ENCODE results near the gene LMX1A.

LMX1A gene

GRCh38 chr1:165355977-165356811 is at the start of gene LMX1A:
Gene LMX1A, minus strand, starts transcription at chr1:165356715. Its CDS starts 1,156 bp downstream, at chr1:165355559.
- no peak for DNase-seq (ENCODE audit: low spot score)

DNA sequence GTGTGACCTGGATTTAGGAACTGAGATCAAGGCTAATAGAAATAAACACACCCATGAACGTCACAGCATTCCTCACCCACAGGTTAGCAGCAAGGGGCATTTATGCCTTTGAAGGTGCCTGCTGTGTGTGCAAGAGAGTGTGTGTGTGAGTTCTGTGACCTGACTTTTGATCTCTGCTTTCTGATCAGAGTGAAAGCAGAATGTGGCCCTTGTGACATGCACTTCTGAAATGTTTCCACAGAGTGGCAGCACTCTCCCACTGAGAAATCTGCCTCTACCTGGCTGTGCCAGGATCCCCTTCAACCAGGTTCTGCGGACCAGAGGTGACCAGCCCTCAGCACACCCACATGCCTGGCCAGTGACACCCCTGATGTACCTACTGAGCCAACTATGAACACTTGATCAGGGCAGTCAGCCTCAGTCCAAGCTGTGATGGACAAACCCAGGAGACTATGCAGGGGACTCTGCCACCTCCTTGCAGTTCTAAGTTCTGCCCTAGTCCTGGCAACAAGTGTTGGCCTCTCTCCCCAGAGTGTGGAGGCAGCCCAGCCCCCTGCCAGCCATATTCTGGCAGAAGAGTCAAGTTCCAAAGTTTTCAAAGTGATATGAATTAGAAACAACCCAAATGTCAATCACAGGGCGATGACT is 47.4 kb upstream of the LMX1A start:
- DNase-seq (ENCODE audit: low spot score), result no peak

DNA sequence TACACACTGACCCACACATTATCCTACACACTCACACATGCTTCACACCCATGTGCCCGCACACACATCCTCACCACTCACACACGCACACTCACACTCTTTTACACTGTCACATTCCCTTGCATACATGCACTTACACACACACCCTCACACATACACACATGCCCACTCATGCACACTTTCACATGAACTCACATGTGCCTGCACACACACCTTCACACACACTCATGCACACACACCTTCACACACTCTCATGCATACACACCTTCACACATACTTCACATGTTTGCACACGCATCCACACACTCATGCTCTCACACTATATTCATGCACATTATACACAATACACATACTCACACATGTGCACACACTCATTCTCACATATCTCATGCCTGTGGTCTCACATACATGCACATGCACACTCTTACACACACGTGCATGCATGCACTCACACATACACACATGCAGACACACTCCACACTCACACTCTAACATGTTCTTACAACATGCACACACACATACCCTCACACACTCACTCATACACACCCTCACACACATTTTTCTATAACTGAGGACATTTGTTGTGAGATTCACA is 46.1 kb upstream of the LMX1A start:
- DNase-seq (ENCODE audit: low spot score), result no peak

DNA sequence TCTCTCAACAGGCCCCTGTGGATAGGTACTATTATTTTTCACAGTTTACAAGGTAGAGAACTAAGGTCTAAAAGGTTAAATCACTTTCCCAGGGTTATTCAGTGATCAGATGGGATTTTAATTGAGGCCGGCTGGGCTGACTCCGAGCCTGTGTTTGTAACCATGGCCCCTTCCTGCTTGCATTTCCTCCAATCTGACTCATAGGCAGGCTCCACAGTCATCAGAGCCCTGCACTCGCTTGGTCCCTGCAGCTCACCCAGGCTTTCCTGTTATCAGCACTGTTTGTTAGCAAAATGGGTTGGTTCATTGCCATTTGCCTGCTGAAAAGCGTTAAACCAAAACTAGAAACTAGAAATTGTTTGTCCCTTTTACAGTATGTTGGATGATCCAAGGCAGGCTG is 41.4 kb upstream of the LMX1A start:
- DNase-seq (ENCODE audit: low spot score), result peak; percentile 38

DNA sequence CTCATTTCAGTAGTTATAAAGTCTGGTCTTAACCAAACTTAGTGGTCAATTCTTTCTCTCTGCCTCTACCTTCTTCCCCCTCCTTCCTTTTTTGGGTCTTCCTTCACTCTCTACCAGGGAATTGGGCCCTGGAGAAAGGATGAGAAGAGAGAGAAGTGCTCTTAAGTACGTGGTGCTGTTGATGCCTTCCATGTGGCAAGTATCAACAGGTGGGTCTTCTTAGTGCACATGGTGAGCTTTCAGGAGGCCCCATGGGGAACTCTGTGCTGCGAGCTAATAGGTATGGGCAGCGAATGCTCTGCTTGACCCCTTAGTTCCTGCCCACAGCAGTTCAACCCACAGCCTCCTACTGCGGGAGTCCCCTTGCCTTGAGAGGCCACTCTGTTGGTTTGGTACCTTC is 39.4 kb upstream of the LMX1A start:
- DNase-seq (ENCODE audit: low spot score), result no peak

GRCh38 chr1:165395478-165395877 is 39.0 kb upstream of the LMX1A start:
- no peak for DNase-seq (ENCODE audit: low spot score)

DNA sequence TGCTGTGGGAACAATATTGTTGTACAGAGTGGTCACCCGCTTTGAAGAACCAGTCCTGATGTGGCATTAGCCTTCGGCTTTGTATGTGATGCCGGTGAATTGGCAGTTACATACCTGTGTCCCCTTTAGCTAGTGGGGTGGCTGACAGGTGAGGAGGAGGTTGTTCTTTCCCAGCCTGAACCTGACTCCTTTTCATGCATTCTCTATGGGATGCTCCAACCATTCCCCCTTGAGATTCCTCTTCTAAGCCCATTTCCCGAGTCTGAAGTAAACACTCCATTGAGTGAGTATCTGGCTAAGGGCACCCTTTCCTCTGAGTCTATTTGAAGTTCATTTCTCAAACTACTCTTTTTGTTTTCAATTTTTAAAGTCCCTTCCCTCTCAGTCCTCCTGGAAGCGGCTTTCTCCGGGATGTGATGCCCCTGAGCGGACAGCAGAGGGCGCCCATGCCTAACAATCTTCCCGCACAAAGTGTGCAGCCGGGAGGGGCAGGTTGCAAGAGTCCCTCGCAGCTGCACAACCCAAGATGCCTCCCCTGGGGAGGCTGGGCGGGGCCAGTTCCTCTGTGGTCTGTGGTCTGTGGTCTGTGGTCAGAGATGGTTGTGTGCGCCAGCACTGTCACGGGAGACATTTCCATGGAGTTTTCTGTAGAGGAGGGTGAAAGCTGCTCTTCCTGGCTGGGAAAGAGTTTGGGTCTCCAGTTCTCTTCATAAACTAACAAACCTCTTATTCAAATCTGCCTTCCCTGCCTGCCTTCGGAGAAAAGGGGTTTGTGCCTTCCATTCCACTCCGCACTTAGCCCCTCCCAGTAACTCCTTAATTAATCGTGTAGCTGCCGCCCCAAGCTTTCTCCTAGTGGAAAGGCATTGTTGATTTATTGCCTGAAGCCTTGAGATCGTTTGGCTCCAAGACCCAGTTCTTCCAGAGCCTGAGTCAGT is 36.4 kb upstream of the LMX1A start:
- DNase-seq (ENCODE audit: low spot score), result peak; percentile 84

DNA sequence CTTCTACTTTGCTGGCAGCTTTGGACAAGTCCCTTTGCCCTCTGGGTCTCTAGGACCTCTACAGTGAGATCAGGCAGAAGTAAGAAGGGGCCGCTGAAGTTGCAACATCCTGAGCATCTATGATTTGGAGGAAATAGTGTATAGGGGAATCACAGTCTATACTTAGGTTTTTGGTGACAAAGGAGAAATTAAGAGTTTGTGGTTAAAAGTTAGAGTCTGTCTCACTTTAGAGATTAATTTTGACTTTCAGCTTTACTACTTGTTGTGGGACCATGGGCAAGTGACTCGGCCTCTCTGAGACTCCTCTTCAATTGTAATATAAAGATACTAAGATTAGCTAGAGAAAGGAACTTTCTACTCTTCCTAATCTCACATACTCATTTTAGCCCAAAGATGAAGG is 33.1 kb upstream of the LMX1A start:
- DNase-seq (ENCODE audit: low spot score), result no peak

DNA sequence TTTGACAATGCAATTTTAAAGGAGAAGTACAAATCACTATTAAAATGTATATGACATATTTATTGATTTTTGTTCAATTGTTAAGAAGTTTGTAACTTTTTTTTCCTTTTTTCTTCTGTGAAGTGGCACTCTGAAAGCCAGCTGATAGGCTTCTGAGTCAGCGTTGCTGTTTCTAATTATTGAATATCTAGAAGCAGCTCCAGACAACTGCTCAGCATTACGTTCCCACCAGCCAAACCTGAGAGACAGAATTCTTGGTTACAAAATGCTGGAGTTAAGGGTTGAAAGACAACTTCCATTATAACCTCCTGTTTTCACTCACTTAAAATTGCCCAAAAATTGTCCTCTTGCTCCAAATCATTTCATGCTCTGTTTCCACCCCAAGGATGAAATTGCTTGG is 31.4 kb upstream of the LMX1A start:
- no peak for DNase-seq (ENCODE audit: low spot score)

- no peak for DNase-seq (ENCODE audit: low spot score)
Measured at GRCh38 chr1:165387505-165387904, 31.0 kb upstream of the LMX1A start.

DNA sequence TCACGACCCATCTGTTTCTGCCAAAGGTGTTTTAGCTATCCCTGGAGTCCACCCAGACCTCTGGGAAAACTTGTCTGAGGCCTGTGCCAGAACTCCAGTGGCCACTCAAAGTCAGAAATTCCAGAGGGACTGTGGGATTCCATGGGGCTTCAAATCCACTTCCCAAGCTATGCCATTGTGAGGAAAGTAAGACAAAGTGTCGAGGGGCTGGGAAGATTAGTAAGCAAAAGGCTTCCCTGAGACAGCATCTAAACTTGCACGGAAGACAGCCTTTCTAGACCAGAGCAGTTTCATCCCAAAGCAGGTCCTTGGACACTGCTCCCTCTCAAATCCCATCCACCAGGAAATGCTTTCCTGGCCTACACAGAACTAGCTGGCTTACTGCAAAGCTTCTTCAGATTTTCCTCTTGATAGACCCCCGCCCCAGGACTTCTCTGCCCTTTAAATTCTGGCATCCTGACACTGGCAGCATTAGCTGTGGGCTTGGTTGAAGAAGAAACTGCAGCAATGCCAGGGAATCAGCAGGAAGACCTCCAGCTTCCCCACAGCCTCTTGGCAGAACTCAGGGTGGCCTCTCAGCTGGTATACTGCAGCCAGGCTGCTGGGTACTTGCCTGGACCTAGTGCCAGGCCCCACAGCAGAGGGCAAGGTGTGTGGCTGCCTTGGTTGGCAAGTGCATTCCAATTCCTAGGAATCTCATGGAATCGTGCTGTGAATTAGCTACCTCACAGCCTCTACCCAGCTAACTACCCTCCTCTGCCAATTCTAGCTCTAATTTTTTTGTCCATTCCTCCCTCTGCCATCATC is 27.3 kb upstream of the LMX1A start:
- DNase-seq (ENCODE audit: low spot score), result no peak

- DNase-seq (ENCODE audit: low spot score), result no peak
Measured at GRCh38 chr1:165383067-165383466, 26.6 kb upstream of the LMX1A start.

DNA sequence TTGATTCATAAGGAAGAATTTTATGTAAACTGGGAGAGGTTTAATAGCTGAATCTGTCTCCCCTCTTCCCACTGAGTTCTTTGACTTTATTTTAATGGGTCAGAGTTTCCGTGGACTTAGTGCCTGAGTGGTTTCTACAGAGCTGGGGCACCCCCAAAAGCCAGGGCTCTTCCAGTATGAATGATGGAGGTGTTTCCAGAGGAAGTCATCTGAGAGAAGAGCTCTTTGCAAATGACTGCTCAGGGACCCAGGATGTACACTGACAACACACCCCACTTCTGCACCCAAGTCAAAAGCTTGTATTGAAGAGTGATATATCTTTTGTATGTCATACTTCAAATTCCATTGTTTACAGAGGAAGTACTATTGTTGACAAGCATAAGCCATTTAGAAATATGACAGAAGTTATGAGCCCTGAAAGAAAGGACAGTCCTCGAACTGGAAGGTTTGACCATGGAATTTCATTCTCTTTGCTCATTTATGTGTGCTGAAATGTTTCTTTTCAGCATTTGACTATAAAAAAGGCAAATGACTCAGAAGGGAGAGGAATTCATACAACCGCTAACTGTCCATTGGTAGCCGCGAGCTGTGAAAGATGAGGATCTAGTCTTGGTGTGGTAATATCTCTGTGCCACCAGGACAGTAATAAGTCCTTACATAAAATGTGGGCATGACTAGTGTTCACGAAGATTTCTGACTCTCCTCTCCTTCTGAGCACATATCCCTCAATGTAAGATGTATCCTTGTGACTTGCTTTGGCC is 25.4 kb upstream of the LMX1A start:
- DNase-seq (ENCODE audit: low spot score), result no peak

GRCh38 chr1:165376811-165377311 is 20.3 kb upstream of the LMX1A start:
- no peak for DNase-seq (ENCODE audit: low spot score)

- peak; percentile 40 for DNase-seq (ENCODE audit: low spot score)
Measured at GRCh38 chr1:165376041-165376810, 19.7 kb upstream of the LMX1A start.

DNA sequence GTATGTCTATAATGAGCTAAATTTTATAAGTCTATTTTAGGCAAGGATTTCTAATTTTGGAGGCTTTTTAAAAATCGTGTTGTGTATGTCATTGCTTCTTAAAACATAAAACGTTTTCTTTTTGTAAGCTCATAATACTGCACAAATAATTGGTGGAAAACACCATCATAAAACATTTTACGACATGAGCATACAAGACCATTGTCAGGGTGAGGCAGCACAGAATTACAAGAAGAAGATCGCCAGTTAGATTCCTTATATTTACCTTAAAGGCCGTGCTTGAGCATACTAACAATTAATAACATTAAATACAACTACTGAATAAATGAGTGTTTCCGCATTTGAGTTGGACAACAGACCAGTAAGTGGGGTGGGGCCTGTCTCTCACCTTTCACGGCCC is 19.1 kb upstream of the LMX1A start:
- no peak for DNase-seq (ENCODE audit: low spot score)

DNA sequence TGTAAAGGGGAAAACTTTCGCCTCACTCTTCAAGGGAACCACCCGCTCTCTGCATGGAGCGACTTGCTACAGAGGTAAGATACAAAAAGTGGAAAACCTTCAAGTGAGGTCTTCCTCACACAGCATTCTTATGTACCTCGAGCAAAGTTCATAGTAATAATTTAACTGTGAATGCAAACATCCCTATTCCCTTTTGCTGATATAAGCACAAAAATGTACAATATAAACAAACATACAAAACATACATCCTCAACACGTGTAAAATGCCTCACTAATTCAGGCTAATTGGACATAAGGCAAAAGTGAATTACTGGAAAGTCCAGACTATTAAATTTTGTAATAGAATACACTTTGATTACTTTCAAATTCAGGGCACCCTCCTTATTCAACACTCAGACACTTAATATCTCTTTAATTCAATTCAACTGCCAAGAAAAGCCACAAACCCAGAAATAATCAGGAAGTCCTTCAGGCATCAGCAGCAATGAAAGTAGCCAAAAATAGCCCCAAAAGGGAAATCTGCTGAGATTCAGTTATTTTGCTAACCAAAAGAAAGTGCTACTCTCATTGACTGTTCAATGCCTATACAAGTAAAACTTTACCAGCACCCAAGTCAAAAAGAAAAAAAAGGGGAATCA is 15.2 kb upstream of the LMX1A start:
- no peak for DNase-seq (ENCODE audit: low spot score)

DNA sequence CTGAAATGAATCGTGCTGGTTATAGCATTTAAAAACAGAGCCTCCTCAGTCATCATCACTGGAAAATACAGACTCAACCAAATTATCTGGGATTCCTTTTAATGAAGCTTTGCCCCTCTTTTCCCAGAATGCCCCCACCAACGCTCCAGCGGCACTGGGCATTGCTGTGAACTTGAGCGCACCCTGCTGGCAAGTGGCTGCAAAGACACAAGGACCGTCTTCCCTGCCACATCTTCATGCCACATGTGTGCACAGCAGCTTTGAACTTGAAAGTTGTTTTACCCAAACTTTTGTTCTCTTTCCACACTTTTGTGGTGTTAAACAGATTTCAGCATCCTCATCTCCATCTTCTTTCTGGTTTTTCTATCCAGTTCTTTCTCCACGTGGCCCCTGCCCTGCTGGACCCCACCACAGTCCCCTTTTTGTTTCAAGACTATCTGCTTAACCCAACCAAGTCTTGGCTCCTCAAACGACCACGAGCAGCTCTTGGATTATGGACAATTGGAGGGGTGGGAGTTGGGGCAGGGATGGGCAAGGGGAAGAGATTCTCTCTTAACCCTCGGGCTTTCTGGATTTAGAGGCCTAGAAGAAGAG is 12.8 kb upstream of the LMX1A start:
- DNase-seq (ENCODE audit: low spot score), result peak; percentile 41
